Sigmoid colon (tissue), 4 donors: ENCODE data around the gene ATG10.

Source experiments
- EP300 ChIP-seq, 4 donors: sonication (generic); formaldehyde crosslinking; IDR thresholded peaks; one replicate each; pipeline ENCODE4 v1.6.1; 2017; ENCODE audit warnings: antibody characterized with exemption in 4 of 4
- POLR2A ChIP-seq, 2 donors: fragments of 450-650 bp; IDR thresholded peaks; one replicate each; pipeline ENCODE4 v1.6.1; 2016; ENCODE audit warnings: antibody characterized with exemption in 2 of 2, mild to moderate bottlenecking in 2 of 2, moderate library complexity in 2 of 2
- POLR2AphosphoS5 ChIP-seq, 4 donors: sonication (generic); formaldehyde crosslinking; IDR thresholded peaks; one replicate each; pipeline ENCODE4 v1.6.1; 2017; ENCODE audit warnings: antibody characterized with exemption in 4 of 4
- TF ChIP-seq, protein P1 (sequence below), 4 experiments: fragments of 450-650 bp in 3 of 4; fragments of 200-600 bp in 1 of 4; IDR thresholded peaks; one replicate each; pipeline ENCODE4 v1.5.1; 2016 to 2019; ENCODE audit warnings: antibody characterized with exemption in 4 of 4, mild to moderate bottlenecking in 3 of 4, moderate library complexity in 2 of 4

- TF ChIP-seq, protein P1, sequence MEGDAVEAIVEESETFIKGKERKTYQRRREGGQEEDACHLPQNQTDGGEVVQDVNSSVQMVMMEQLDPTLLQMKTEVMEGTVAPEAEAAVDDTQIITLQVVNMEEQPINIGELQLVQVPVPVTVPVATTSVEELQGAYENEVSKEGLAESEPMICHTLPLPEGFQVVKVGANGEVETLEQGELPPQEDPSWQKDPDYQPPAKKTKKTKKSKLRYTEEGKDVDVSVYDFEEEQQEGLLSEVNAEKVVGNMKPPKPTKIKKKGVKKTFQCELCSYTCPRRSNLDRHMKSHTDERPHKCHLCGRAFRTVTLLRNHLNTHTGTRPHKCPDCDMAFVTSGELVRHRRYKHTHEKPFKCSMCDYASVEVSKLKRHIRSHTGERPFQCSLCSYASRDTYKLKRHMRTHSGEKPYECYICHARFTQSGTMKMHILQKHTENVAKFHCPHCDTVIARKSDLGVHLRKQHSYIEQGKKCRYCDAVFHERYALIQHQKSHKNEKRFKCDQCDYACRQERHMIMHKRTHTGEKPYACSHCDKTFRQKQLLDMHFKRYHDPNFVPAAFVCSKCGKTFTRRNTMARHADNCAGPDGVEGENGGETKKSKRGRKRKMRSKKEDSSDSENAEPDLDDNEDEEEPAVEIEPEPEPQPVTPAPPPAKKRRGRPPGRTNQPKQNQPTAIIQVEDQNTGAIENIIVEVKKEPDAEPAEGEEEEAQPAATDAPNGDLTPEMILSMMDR (IDR thresholded peaks at IDR 0.05), result no peak
- no peak for TF ChIP-seq POLR2AphosphoS5 (IDR thresholded peaks at IDR 0.05)
- TF ChIP-seq POLR2A (IDR thresholded peaks at IDR 0.05), result no peak
- TF ChIP-seq EP300 (IDR thresholded peaks at IDR 0.05), result no peak
Measured at GRCh38 chr5:82182662-82183061, 210.8 kb downstream of the ATG10 start.
